ENCODE measurements around the gene PTPRT. TPM values are rescaled to one million over a fixed set of nuclear protein-coding genes. Genes with fewer than 3 reads are reported as not detected.

The PTPRT gene
- total and polyA plus RNA-seq, 2 donors (not counting 1 experiment from before 2014, with no cell fraction given) = not detected

DNA sequence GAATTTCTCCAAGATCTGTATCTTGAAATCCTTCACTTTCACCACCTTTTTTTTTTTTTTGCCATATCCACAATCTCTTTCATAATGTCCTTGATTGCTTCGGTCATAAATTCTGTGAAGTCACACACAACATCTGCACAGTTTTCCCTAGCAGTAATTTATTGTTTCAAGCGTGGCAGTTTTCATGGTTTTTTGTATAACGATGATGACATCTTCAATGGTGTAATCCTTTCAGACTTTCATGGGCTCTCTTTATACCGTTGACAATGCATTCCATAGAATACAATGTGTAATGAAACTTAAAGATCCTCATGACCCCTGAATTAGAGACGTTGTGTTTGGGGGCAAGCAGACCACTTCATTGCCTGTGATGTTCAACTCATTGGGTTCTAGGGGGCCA, 693.1 kb downstream of the PTPRT start:
- Histone ChIP-seq H4K20me1 (ENCODE audit: control insufficient read depth, extremely low read depth, insufficient read depth, low read length) (no peaks in the 10 kb centered on the region), H3K9me3 (ENCODE audit: control insufficient read depth, insufficient read depth, low read depth, low read length) (no peaks in the 10 kb centered on the region)
- no peak for TF ChIP-seq EZH2 (IDR thresholded peaks at IDR 0.05; ENCODE audit: low read length, missing control alignments)
- TF ChIP-seq, protein P1, sequence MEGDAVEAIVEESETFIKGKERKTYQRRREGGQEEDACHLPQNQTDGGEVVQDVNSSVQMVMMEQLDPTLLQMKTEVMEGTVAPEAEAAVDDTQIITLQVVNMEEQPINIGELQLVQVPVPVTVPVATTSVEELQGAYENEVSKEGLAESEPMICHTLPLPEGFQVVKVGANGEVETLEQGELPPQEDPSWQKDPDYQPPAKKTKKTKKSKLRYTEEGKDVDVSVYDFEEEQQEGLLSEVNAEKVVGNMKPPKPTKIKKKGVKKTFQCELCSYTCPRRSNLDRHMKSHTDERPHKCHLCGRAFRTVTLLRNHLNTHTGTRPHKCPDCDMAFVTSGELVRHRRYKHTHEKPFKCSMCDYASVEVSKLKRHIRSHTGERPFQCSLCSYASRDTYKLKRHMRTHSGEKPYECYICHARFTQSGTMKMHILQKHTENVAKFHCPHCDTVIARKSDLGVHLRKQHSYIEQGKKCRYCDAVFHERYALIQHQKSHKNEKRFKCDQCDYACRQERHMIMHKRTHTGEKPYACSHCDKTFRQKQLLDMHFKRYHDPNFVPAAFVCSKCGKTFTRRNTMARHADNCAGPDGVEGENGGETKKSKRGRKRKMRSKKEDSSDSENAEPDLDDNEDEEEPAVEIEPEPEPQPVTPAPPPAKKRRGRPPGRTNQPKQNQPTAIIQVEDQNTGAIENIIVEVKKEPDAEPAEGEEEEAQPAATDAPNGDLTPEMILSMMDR (conservative IDR thresholded peaks at IDR 0.05 in 1 of 2, IDR thresholded peaks at IDR 0.05 in 1 of 2; ENCODE audit: low read depth in 1 of 2, low read length in 2 of 2) = no peak

DNA sequence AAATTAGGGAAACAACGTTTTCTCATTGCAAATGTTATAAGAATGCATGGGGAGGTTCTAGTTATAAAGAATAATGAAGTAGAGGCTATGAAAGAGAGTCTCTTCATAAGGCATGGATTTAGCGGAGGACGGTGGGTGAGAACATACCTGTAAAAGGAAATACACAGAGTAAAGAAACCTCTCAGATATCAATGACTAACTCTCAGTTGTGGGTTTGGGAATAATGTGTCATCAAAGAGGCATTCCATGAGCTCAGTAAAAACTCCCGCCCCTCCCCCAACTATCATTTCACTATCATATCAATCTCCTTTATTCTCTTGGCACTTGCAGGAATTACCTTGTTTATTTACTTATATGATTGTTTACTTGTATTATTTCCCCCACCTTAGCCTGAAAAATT, 695.4 kb downstream of the PTPRT start:
- Histone ChIP-seq H3K36me3 (ENCODE audit: control insufficient read depth, insufficient read depth, low read length) (no peaks in the 10 kb centered on the region), H3K4me1 (ENCODE audit: control insufficient read depth, extremely low read depth, insufficient read depth, low read length) (no peaks in the 10 kb centered on the region), H4K20me1 (ENCODE audit: control insufficient read depth, extremely low read depth, insufficient read depth, low read length) (no peaks in the 10 kb centered on the region), H3K79me2 (ENCODE audit: control insufficient read depth, insufficient read depth, low read length) (no peaks in the 10 kb centered on the region), H3K9ac (ENCODE audit: insufficient read depth, low read length) (no peak overlapping the region), H3K9me3 (ENCODE audit: control insufficient read depth, insufficient read depth, low read depth, low read length) (no peaks in the 10 kb centered on the region), H3K4me3 (replicated peaks in 1 of 4; ENCODE audit: control extremely low read depth in 1 of 4, insufficient read depth in 1 of 4, low read depth in 3 of 4, low read length in 4 of 4) (no peak overlapping the region), H3K27me3 (ENCODE audit: control insufficient read depth, insufficient read depth, low read length) (no peaks in the 10 kb centered on the region), H3K4me2 (ENCODE audit: extremely low read depth, insufficient read depth, low read length) (no peak overlapping the region), H2AFZ (ENCODE audit: low read length) (no peak overlapping the region), H3K27ac (ENCODE audit: insufficient read depth, low read length) (no peak overlapping the region)
- TF ChIP-seq, protein P1 (conservative IDR thresholded peaks at IDR 0.05 in 1 of 2, IDR thresholded peaks at IDR 0.05 in 1 of 2; ENCODE audit: low read depth in 1 of 2, low read length in 2 of 2) = no peak
- TF ChIP-seq EZH2 (IDR thresholded peaks at IDR 0.05; ENCODE audit: low read length, missing control alignments) = no peak
- no peak for DNase-seq (ENCODE audit: low read depth in 2 of 2)

More for the DNA sequence above, 693.1 kb downstream of the PTPRT start:
- H3K27me3 ChIP-seq (ENCODE audit: control insufficient read depth, insufficient read depth, low read length) = no peaks in the 10 kb centered on the region
- H3K27ac ChIP-seq (ENCODE audit: insufficient read depth, low read length) = no peak overlapping the region
- no peak overlapping the region for H3K4me3 ChIP-seq (replicated peaks in 1 of 4; ENCODE audit: control extremely low read depth in 1 of 4, insufficient read depth in 1 of 4, low read depth in 3 of 4, low read length in 4 of 4)
- no peak overlapping the region for H2AFZ ChIP-seq (ENCODE audit: low read length)
- H3K4me1 ChIP-seq (ENCODE audit: control insufficient read depth, extremely low read depth, insufficient read depth, low read length) = no peaks in the 10 kb centered on the region
- no peak overlapping the region for H3K9ac ChIP-seq (ENCODE audit: insufficient read depth, low read length)
- no peaks in the 10 kb centered on the region for H3K36me3 ChIP-seq (ENCODE audit: control insufficient read depth, insufficient read depth, low read length)
- no peaks in the 10 kb centered on the region for H3K79me2 ChIP-seq (ENCODE audit: control insufficient read depth, insufficient read depth, low read length)
- H3K4me2 ChIP-seq (ENCODE audit: extremely low read depth, insufficient read depth, low read length) = no peak overlapping the region
- no peak for DNase-seq (ENCODE audit: low read depth in 2 of 2)

DNA sequence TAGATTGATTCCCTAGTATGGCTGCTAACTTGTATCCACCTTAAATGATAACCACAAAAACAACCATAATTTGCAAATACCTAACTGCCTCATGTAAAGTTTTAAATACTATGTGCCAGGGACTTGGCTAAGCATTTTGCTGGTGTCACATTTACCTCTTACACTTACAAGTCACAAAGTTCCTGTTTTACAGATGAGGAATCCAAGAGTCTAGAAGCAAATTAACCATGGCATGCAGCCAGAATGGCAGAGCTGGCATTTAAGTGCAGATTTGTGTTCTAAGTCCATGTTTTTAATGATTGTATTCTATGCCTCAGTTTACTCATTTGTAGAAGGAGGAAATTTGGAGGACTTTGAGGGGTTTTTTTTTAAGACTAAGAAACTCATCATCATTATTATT, 696.7 kb downstream of the PTPRT start:
- Histone ChIP-seq H3K79me2 (ENCODE audit: control insufficient read depth, insufficient read depth, low read length) (no peaks in the 10 kb centered on the region), H3K4me3 (replicated peaks in 1 of 4; ENCODE audit: control extremely low read depth in 1 of 4, insufficient read depth in 1 of 4, low read depth in 3 of 4, low read length in 4 of 4) (no peak overlapping the region), H3K4me2 (ENCODE audit: extremely low read depth, insufficient read depth, low read length) (no peak overlapping the region), H3K4me1 (ENCODE audit: control insufficient read depth, extremely low read depth, insufficient read depth, low read length) (no peaks in the 10 kb centered on the region), H2AFZ (ENCODE audit: low read length) (no peak overlapping the region), H4K20me1 (ENCODE audit: control insufficient read depth, extremely low read depth, insufficient read depth, low read length) (no peaks in the 10 kb centered on the region), H3K9me3 (ENCODE audit: control insufficient read depth, insufficient read depth, low read depth, low read length) (no peaks in the 10 kb centered on the region), H3K27ac (ENCODE audit: insufficient read depth, low read length) (no peak overlapping the region), H3K36me3 (ENCODE audit: control insufficient read depth, insufficient read depth, low read length) (no peaks in the 10 kb centered on the region), H3K27me3 (ENCODE audit: control insufficient read depth, insufficient read depth, low read length) (no peaks in the 10 kb centered on the region), H3K9ac (ENCODE audit: insufficient read depth, low read length) (no peak overlapping the region)
- no peak for DNase-seq (ENCODE audit: low read depth in 2 of 2)
- TF ChIP-seq, protein P1 (conservative IDR thresholded peaks at IDR 0.05 in 1 of 2, IDR thresholded peaks at IDR 0.05 in 1 of 2; ENCODE audit: low read depth in 1 of 2, low read length in 2 of 2) = no peak
- no peak for TF ChIP-seq EZH2 (IDR thresholded peaks at IDR 0.05; ENCODE audit: low read length, missing control alignments)
